GM12878 (cell line): ENCODE measurements around the gene PIF1. TPM values are rescaled to one million over a fixed set of nuclear protein-coding genes. Genes with fewer than 3 reads are reported as not detected.

ENCODE experiments used
- ATF2 ChIP-seq: IDR thresholded peaks from 2 replicates; pipeline ENCODE4 v1.6.1; 2012; ENCODE audit warnings: low read length, inconsistent platforms
- CBFB ChIP-seq: IDR thresholded peaks from 2 replicates; pipeline ENCODE4 v1.6.1; 2016; ENCODE audit warnings: antibody characterized with exemption, low read depth
- HDAC2 ChIP-seq: fragments of 200-600 bp; sonication (generic); IDR thresholded peaks from 2 replicates; pipeline ENCODE4 v1.6.1; 2017
- IRF5 ChIP-seq: fragments of 450-650 bp; IDR thresholded peaks from 2 replicates; pipeline ENCODE4 v1.6.1; 2017; ENCODE audit warnings: borderline replicate concordance
- LARP7 ChIP-seq: fragments of 450-650 bp; IDR thresholded peaks from 2 replicates; pipeline ENCODE4 v1.6.1; 2017; ENCODE audit warnings: mild to moderate bottlenecking
- MAX ChIP-seq: IDR thresholded peaks from 2 replicates; pipeline ENCODE4 v1.6.1; 2012; ENCODE audit warnings: low read depth, low read length, improper control_type of control experiment
- MTA3 ChIP-seq: IDR thresholded peaks from 2 replicates; pipeline ENCODE4 v1.6.1; 2012; ENCODE audit warnings: low read length, inconsistent platforms, borderline replicate concordance
- NFIC ChIP-seq: IDR thresholded peaks from 2 replicates; pipeline ENCODE4 v1.6.1; 2012; ENCODE audit warnings: low read depth, mild to moderate bottlenecking, inconsistent platforms, low read length, moderate library complexity
- POLR2AphosphoS5 ChIP-seq: IDR thresholded peaks from 2 replicates; pipeline ENCODE4 v1.6.1; 2011; ENCODE audit warnings: mild to moderate bottlenecking, low read length, inconsistent platforms
- PRDM15 ChIP-seq: fragments of 450-650 bp; formaldehyde crosslinking; IDR thresholded peaks from 2 replicates; pipeline ENCODE4 v1.4.0; 2020; ENCODE audit warnings: mild to moderate bottlenecking, moderate library complexity
- SIN3A ChIP-seq: IDR thresholded peaks from 2 replicates; pipeline ENCODE4 v1.6.1; 2012; ENCODE audit warnings: low read depth, low read length, improper control_type of control experiment
- SMAD5 ChIP-seq: IDR thresholded peaks from 2 replicates; pipeline ENCODE4 v1.6.1; 2016; ENCODE audit warnings: antibody characterized with exemption, low read depth
- SMC3 ChIP-seq: IDR thresholded peaks from 2 replicates; pipeline ENCODE4 v1.6.1; 2011; ENCODE audit warnings: low read length, improper control_type of control experiment, borderline replicate concordance
- SP1 ChIP-seq: IDR thresholded peaks from one replicate; pipeline ENCODE4 v1.6.1; 2011; ENCODE audit warnings: low read depth, low read length
- SREBF1 ChIP-seq: IDR thresholded peaks from 2 replicates; pipeline ENCODE4 v1.6.1; 2012; ENCODE audit warnings: mild to moderate bottlenecking, low read length
- TAF1 ChIP-seq: IDR thresholded peaks from 2 replicates; pipeline ENCODE4 v1.6.1; 2011; ENCODE audit warnings: mild to moderate bottlenecking, low read depth, low read length, borderline replicate concordance
- TARDBP ChIP-seq: IDR thresholded peaks from 2 replicates; pipeline ENCODE4 v1.6.1; 2016; ENCODE audit warnings: borderline replicate concordance
- WRNIP1 ChIP-seq: IDR thresholded peaks from 2 replicates; pipeline ENCODE4 v1.6.1; 2011; ENCODE audit warnings: low read depth, low read length, improper control_type of control experiment, borderline replicate concordance
- ZBTB4 ChIP-seq: fragments of 450-650 bp; formaldehyde crosslinking; IDR thresholded peaks from 2 replicates; pipeline ENCODE4 v1.4.0; 2022; ENCODE audit warnings: mild to moderate bottlenecking, moderate library complexity
- ZSCAN29 ChIP-seq: fragments of 450-650 bp; IDR thresholded peaks from 2 replicates; pipeline ENCODE4 v1.6.1; 2017; ENCODE audit warnings: mild to moderate bottlenecking, moderate library complexity
- ZZZ3 ChIP-seq: IDR thresholded peaks from 2 replicates; pipeline ENCODE4 v1.6.1; 2011; ENCODE audit warnings: low read depth; ENCODE audit not compliant: control insufficient read depth, insufficient read length
- polyA plus RNA-seq, 11 experiments: library from polyadenylated mRNA; depleted of rRNA in 4 of 11; unstranded in 6 of 11; stranded (reverse) in 5 of 11; fragments of >200 nt; fragmentation: Nextera tagmentation in 4 of 11; fragmentation: Illumina TruSeq in 1 of 11; extraction: Ambion mirVana in 4 of 11; extraction: Trizol in 1 of 11; gene quantifications; 1 replicate in 1 of 11; 2 replicates in 10 of 11; pipeline versions ENCODE4 v1.2.1 to v1.2.3, GENCODE V29; 2011 to 2016; ENCODE audit warnings: inconsistent platforms in 2 of 11, missing spikeins in 2 of 11, low read depth in 1 of 11
- total RNA-seq, 4 experiments: library from RNA; depleted of rRNA in 3 of 4; stranded (reverse); fragments of >200 nt in 3 of 4; fragmentation: Illumina TruSeq in 1 of 4; extraction: Trizol in 1 of 4; gene quantifications; 2 replicates each; pipeline versions ENCODE4 v1.2.1 to v1.2.3, GENCODE V29; 2013 to 2021

Gene PIF1
- total and polyA plus RNA-seq, 10 of the 15 experiments (the other 5 are each of a cell fraction or from before 2014, with no cell fraction given) = 3.7 to 68.9 (median 31.1) TPM

GRCh38 chr15:64841344-64842095 is 16.1 kb upstream of the PIF1 start, which contains the start of gene PLEKHO2 (continued):
- TF ChIP-seq SMAD5 (peak; percentile 77), SMC3 (no peak), ZBTB4 (CRISPR knock-in tag) (no peak), SP1 (no peak), LARP7 (no peak; the same call in 1 of the 2 replicates), ATF2 (no peak), SIN3A (0 out of 2 replicates have a peak, but pooled peaks have one; percentile 30), HDAC2 (no peak), SREBF1 (no peak), WRNIP1 (no peak), POLR2AphosphoS5 (peak; percentile 86), MTA3 (no peak), TAF1 (peak; percentile 90), NFIC (no peak), IRF5 (no peak), CBFB (peak; percentile 39; the same call in 1 of the 2 replicates), PRDM15 (CRISPR knock-in tag) (no peak), TARDBP (no peak), MAX (no peak), ZSCAN29 (no peak), ZZZ3 (no peak)
